Calu3 (cell line): ENCODE measurements around the gene RALGAPB. TPM values are rescaled to one million over a fixed set of nuclear protein-coding genes. Genes with fewer than 3 reads are reported as not detected.

Experiments used
- BruUV-seq: library from RNA; stranded (reverse); fragments of 400-500 nt; replicated peaks from 2 replicates; lab custom pipeline; 2021; lab: Mats Ljungman, UMichigan
- CTCF ChIA-PET: fragments of 300-600 bp; sonication (Branson Sonifier 250); formaldehyde crosslinking; loops from one replicate; lab custom pipeline; 2022; ENCODE audit warnings: antibody characterized with exemption; lab: Charles Lee
- DNase-seq: peaks from one replicate; pipeline ENCODE4 v3.0.0; 2022
- H3K27ac Mint-ChIP-seq: one replicate; pipeline ENCODE4 v1.8.0; 2022; ENCODE audit warnings: mixed read lengths; ENCODE audit not compliant: unreplicated experiment
- H3K27me3 Mint-ChIP-seq: one replicate; pipeline ENCODE4 v1.8.0; 2022; ENCODE audit warnings: mixed read lengths; ENCODE audit not compliant: unreplicated experiment
- H3K36me3 Mint-ChIP-seq: one replicate; pipeline ENCODE4 v1.8.0; 2022; ENCODE audit warnings: mild to moderate bottlenecking, moderate library complexity, mixed read lengths; ENCODE audit not compliant: insufficient read depth, unreplicated experiment
- H3K4me1 Mint-ChIP-seq: one replicate; pipeline ENCODE4 v1.8.0; 2022; ENCODE audit warnings: mild to moderate bottlenecking, low read depth, mixed read lengths; ENCODE audit not compliant: unreplicated experiment
- H3K4me3 Mint-ChIP-seq: one replicate; pipeline ENCODE4 v1.8.0; 2022; ENCODE audit warnings: mild to moderate bottlenecking, low read depth, moderate library complexity, mixed read lengths; ENCODE audit not compliant: unreplicated experiment
- H3K9me3 Mint-ChIP-seq: one replicate; pipeline ENCODE4 v1.8.0; 2022; ENCODE audit warnings: low read depth, mixed read lengths; ENCODE audit not compliant: unreplicated experiment
- intact Hi-C: fragments of 100-400 bp; cut with micrococcal nuclease; formaldehyde crosslinking; loops from one replicate; pipeline ENCODE4 v1.10.0; 2022; ENCODE audit not compliant: unreplicated experiment
- total RNA-seq: library from RNA; stranded (reverse); gene quantifications from 2 replicates; pipeline ENCODE4 v1.2.3, GENCODE V29; 2022
- TF ChIP-seq, protein P1 (sequence below): fragments of 200-600 bp; IDR thresholded peaks from one replicate; pipeline ENCODE4 v1.8.0; 2022; ENCODE audit warnings: antibody characterized with exemption; ENCODE audit not compliant: unreplicated experiment

Gene RALGAPB
- total RNA-seq, 1 experiment from 2014 or later = 59.8 TPM

DNA sequence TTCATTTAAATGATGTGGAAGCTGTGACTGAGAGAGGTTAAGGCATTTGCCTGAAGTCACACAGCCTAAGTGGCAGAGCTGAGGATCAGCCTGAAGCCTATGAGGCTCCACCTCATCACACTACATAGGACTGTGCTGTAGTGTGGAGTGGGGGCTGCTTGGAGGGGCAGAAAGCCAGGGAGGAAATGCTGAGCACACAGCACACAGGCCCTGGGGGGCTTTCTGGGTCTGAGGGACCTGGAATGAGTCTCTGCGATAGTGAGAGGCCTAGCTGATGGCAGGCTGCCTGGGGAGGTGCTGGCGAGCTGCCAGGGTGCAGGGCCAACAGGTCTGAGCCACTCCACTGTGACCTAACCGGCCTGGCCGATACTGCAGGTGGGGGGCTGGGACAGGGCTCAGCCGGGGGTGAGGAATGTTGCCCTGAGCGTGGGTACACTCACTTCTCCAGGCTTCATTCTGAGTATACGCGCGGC, 126.8 kb downstream of the RALGAPB start:
- intact Hi-C loops = no loop called here
- CTCF ChIA-PET = interaction anchor here (1.0 kb wide), 1 partner anchor 11 kb away, joined by 3 read pairs; no protein-coding TSS in a partner anchor
- Mint-ChIP-seq H3K9me3 (no peaks in the 10 kb centered on the region), H3K4me3 (peak overlapping the region; percentile 0), H3K36me3 (peaks cover 23% of the 10 kb centered on the region), H3K27me3 (peaks cover 17% of the 10 kb centered on the region), H3K27ac (peak overlapping the region; percentile 1), H3K4me1 (peaks cover 46% of the 10 kb centered on the region)
- TF ChIP-seq, protein P1, sequence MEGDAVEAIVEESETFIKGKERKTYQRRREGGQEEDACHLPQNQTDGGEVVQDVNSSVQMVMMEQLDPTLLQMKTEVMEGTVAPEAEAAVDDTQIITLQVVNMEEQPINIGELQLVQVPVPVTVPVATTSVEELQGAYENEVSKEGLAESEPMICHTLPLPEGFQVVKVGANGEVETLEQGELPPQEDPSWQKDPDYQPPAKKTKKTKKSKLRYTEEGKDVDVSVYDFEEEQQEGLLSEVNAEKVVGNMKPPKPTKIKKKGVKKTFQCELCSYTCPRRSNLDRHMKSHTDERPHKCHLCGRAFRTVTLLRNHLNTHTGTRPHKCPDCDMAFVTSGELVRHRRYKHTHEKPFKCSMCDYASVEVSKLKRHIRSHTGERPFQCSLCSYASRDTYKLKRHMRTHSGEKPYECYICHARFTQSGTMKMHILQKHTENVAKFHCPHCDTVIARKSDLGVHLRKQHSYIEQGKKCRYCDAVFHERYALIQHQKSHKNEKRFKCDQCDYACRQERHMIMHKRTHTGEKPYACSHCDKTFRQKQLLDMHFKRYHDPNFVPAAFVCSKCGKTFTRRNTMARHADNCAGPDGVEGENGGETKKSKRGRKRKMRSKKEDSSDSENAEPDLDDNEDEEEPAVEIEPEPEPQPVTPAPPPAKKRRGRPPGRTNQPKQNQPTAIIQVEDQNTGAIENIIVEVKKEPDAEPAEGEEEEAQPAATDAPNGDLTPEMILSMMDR = no peak
- BruUV-seq = no TSS peak
- peak; percentile 97 for DNase-seq

DNA sequence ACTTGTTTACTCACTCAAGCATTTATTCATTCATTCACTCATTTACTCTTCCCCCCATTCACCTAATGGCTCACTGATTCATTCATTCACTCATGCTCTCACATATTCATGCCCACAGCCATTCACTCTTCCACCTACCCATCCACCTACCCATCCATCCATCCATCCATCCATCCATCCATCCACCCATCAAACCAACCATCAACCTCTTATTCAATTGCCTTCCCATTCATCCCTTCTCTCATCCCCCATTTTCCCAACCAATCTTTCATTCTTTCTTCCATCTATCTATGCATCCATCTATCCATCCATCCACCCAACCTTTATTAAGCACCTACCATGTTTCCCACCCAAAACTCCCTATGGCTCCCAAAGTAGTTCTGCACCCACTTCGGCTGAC, 127.4 kb downstream of the RALGAPB start:
- BruUV-seq = no TSS peak
- intact Hi-C loops = no loop called here
- no peaks in the 10 kb centered on the region for H3K9me3 Mint-ChIP-seq
- peak overlapping the region; percentile 1 for H3K27ac Mint-ChIP-seq
- peaks cover 23% of the 10 kb centered on the region for H3K36me3 Mint-ChIP-seq
- peak overlapping the region; percentile 0 for H3K4me3 Mint-ChIP-seq
- peaks cover 17% of the 10 kb centered on the region for H3K27me3 Mint-ChIP-seq
- TF ChIP-seq, protein P1 = no peak
- peaks cover 52% of the 10 kb centered on the region for H3K4me1 Mint-ChIP-seq
- CTCF ChIA-PET = interaction anchor here (1.0 to 1.2 kb wide), 2 partner anchors 10 to 33 kb away, joined by 3 read pairs; no protein-coding TSS in a partner anchor
- no peak for DNase-seq

DNA sequence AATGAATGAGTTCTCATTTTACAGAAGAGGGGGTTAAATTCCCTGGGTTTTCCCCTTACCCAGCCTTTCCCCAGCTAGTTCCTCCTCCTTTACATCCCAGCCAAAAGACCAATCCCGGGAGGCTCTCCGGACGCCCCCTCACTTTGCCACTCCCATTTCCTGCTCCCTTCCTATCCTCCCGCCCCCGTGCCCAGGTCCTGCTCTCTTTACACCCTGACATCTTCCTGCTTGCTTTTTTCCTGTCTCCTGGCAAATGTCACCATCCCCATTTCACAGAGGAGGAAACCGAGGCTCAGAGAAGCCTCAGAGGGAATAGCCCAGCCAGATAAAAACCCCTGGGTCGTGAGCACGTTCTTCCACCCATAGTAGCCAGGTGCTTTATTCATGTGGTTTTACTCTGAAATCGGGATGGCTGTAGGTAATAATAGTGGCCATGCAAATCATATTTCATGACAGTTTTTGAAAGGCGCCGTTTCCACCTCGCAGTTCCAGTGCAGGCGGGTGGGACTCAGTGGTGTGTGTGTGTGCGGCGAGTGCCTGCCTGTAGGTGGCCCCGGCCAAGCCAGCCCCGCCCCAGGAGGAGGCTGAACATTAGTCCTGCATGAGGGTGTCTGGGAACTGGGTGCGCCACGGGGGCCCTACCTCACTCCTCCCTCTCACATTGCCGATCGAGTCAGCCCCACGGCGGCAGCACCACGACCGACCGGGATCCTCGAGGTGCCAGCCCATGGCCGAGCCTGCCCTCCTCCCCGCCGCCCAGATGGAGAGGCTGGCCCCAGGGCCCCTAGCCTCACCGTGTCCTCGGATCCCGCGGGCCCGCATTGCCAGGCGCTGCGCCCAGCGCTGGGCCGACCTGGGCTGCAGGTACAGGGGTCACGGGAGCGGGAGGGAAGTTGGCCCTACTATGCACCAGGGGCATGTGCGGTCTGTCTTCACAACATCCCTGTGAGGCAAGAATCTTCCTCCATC, 128.9 kb downstream of the RALGAPB start, which contains the start of gene ARHGAP40:
ARHGAP40 (plus strand) TSS at position 594 of the 969 bp plus-strand sequence.
- intact Hi-C loops = loop anchor here (1.0 kb wide), 1 partner anchor 150 kb away; no protein-coding TSS in a partner anchor
- peak within 1 kb of the TSS; percentile 73 for H3K27ac Mint-ChIP-seq
- CTCF ChIA-PET = interaction anchor here (0.8 to 1.6 kb wide), 3 partner anchors 14 to 32 kb away, joined by 3 read pairs; partner anchors contain the start of gene ADIG

DNA sequence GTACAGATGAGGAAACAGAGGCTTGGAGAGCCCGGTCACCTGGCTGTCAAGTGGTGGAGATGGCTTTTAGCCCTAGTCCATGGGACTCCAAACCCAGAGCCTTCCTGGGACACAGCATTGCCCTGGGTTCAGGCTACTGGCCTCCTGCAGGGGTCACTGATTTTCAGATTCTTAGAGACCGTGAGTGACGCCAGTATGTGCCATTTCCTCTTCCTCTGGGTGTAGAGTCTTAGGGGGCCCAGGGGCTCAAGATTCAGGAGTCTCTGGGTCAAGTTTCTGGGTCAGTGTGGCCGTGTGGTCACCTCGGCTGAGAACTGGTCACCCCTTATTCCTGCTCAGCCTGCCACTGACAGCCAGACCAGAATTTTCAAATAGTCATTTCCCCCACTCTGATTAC, 129.5 kb downstream of the RALGAPB start:
- H3K36me3 Mint-ChIP-seq = peaks cover 23% of the 10 kb centered on the region
- H3K27me3 Mint-ChIP-seq = peaks cover 11% of the 10 kb centered on the region

More for the DNA sequence above, 128.9 kb downstream of the RALGAPB start, which contains the start of gene ARHGAP40:
- no TSS peak for BruUV-seq
- TF ChIP-seq, protein P1 = peak; percentile 63
- DNase-seq = peak; percentile 88
- Mint-ChIP-seq H3K4me1 (peaks cover 56% of the 10 kb centered on the region), H3K4me3 (peak within 1 kb of the TSS; percentile 76), H3K9me3 (no peaks in the 10 kb centered on the region), H3K27me3 (peaks cover 17% of the 10 kb centered on the region), H3K36me3 (peaks cover 23% of the 10 kb centered on the region)

More for the DNA sequence above, 129.5 kb downstream of the RALGAPB start:
- no peaks in the 10 kb centered on the region for H3K9me3 Mint-ChIP-seq
- peak; percentile 24 for DNase-seq
- intact Hi-C loops = no loop called here
- no peak overlapping the region for H3K27ac Mint-ChIP-seq
- BruUV-seq = no TSS peak
- CTCF ChIA-PET = no interaction called here
- peaks cover 56% of the 10 kb centered on the region for H3K4me1 Mint-ChIP-seq
- TF ChIP-seq, protein P1 = no peak
- H3K4me3 Mint-ChIP-seq = peak overlapping the region; percentile 76
